OCI-LY1 (cell line): ENCODE measurements around the gene ALDH1L1.

ENCODE experiments used
- H2AFZ ChIP-seq: fragments of 200-600 bp; sonication (generic), shearing (Covaris generic); 2 replicates; pipeline ENCODE4 v1.6.0; 2014; ENCODE audit warnings: antibody characterized with exemption, mild to moderate bottlenecking, low read length
- H3F3A ChIP-seq: fragments of 200-600 bp; sonication (generic), shearing (Covaris generic); 2 replicates; pipeline ENCODE4 v1.6.0; 2014; ENCODE audit warnings: mild to moderate bottlenecking, antibody characterized with exemption, low read length, moderate library complexity; ENCODE audit not compliant: insufficient read depth
- H3K27ac ChIP-seq: fragments of 200-600 bp; sonication (generic); 2 replicates; pipeline ENCODE4 v1.5.1; 2014; ENCODE audit warnings: low read length, mixed run types, mild to moderate bottlenecking, low read depth; ENCODE audit not compliant: poor library complexity, severe bottlenecking
- H3K27me3 ChIP-seq: fragments of 200-600 bp; sonication (generic); 2 replicates; pipeline ENCODE4 v1.6.0; 2014; ENCODE audit warnings: antibody characterized with exemption, mild to moderate bottlenecking, low read length, moderate library complexity; ENCODE audit not compliant: insufficient read depth
- H3K36me3 ChIP-seq: fragments of 200-600 bp; sonication (generic); 2 replicates; pipeline ENCODE4 v1.6.1; 2014; ENCODE audit warnings: mild to moderate bottlenecking, antibody characterized with exemption, low read length, moderate library complexity, mixed read lengths; ENCODE audit not compliant: insufficient read depth
- H3K4me1 ChIP-seq: fragments of 200-600 bp; sonication (generic); 2 replicates; pipeline ENCODE4 v1.5.1; 2014; ENCODE audit warnings: mild to moderate bottlenecking, low read length, moderate library complexity; ENCODE audit not compliant: insufficient read depth, severe bottlenecking
- H3K4me2 ChIP-seq: fragments of 200-600 bp; sonication (generic), shearing (Covaris generic); 2 replicates; pipeline ENCODE4 v1.6.1; 2014; ENCODE audit warnings: low read length
- H3K4me3 ChIP-seq: fragments of 200-600 bp; sonication (generic); 2 replicates; pipeline ENCODE4 v1.5.1; 2014; ENCODE audit warnings: low read length, low read depth, mild to moderate bottlenecking, mixed read lengths; ENCODE audit not compliant: poor library complexity, severe bottlenecking
- H3K79me2 ChIP-seq: fragments of 200-600 bp; shearing (Covaris generic); 2 replicates; pipeline ENCODE4 v1.6.1; 2016; ENCODE audit warnings: mixed run types, low read length, mixed read lengths; ENCODE audit not compliant: insufficient read depth
- H3K9ac ChIP-seq: fragments of 200-600 bp; sonication (generic), shearing (Covaris generic); 2 replicates; pipeline ENCODE4 v1.6.1; 2014; ENCODE audit warnings: mild to moderate bottlenecking, low read length, mixed read lengths
- H3K9me2 ChIP-seq: fragments of 200-600 bp; sonication (generic), shearing (Covaris generic); 2 replicates; pipeline ENCODE4 v1.6.1; 2014; ENCODE audit warnings: low read depth, mild to moderate bottlenecking, low read length, mixed read lengths
- H3K9me3 ChIP-seq: fragments of 200-600 bp; shearing (Covaris generic); 2 replicates; pipeline ENCODE4 v1.6.1; 2014; ENCODE audit warnings: low read length, mixed read lengths
- H4K20me1 ChIP-seq: fragments of 200-600 bp; sonication (generic), shearing (Covaris generic); 2 replicates; pipeline ENCODE4 v1.6.0; 2016; ENCODE audit warnings: mild to moderate bottlenecking, low read length; ENCODE audit not compliant: insufficient read depth
- EZH2 ChIP-seq: fragments of 200-600 bp; sonication (generic), shearing (Covaris generic); IDR thresholded peaks from 2 replicates; pipeline ENCODE4 v1.8.0; 2017; ENCODE audit warnings: borderline replicate concordance, mixed run types, mild to moderate bottlenecking, antibody characterized with exemption, low read length, moderate library complexity, mixed read lengths
- TF ChIP-seq, protein P1 (sequence below): fragments of 200-600 bp; sonication (generic), shearing (Covaris generic); IDR thresholded peaks from 2 replicates; pipeline ENCODE4 v1.5.1; 2017; ENCODE audit warnings: mild to moderate bottlenecking, antibody characterized with exemption, low read length, moderate library complexity, mixed read lengths

ALDH1L1 gene

GRCh38 chr3:126179825-126180476 is 435 bp downstream of the ALDH1L1 start:
- no peaks in the 10 kb centered on the region for H3K27me3 ChIP-seq
- no peak overlapping the region for H3K27ac ChIP-seq
- no peak overlapping the region for H2AFZ ChIP-seq
- TF ChIP-seq, protein P1, sequence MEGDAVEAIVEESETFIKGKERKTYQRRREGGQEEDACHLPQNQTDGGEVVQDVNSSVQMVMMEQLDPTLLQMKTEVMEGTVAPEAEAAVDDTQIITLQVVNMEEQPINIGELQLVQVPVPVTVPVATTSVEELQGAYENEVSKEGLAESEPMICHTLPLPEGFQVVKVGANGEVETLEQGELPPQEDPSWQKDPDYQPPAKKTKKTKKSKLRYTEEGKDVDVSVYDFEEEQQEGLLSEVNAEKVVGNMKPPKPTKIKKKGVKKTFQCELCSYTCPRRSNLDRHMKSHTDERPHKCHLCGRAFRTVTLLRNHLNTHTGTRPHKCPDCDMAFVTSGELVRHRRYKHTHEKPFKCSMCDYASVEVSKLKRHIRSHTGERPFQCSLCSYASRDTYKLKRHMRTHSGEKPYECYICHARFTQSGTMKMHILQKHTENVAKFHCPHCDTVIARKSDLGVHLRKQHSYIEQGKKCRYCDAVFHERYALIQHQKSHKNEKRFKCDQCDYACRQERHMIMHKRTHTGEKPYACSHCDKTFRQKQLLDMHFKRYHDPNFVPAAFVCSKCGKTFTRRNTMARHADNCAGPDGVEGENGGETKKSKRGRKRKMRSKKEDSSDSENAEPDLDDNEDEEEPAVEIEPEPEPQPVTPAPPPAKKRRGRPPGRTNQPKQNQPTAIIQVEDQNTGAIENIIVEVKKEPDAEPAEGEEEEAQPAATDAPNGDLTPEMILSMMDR: no peak
- H3K4me3 ChIP-seq: no peak overlapping the region
- H3K79me2 ChIP-seq: no peaks in the 10 kb centered on the region
- H3K4me1 ChIP-seq: no peaks in the 10 kb centered on the region
- no peaks in the 10 kb centered on the region for H4K20me1 ChIP-seq
- H3K36me3 ChIP-seq: no peaks in the 10 kb centered on the region
- H3K4me2 ChIP-seq: no peak overlapping the region
- H3K9ac ChIP-seq: no peak overlapping the region
- H3K9me3 ChIP-seq: no peaks in the 10 kb centered on the region
- H3K9me2 ChIP-seq: no peaks in the 10 kb centered on the region
- H3F3A ChIP-seq: no peaks in the 10 kb centered on the region

DNA sequence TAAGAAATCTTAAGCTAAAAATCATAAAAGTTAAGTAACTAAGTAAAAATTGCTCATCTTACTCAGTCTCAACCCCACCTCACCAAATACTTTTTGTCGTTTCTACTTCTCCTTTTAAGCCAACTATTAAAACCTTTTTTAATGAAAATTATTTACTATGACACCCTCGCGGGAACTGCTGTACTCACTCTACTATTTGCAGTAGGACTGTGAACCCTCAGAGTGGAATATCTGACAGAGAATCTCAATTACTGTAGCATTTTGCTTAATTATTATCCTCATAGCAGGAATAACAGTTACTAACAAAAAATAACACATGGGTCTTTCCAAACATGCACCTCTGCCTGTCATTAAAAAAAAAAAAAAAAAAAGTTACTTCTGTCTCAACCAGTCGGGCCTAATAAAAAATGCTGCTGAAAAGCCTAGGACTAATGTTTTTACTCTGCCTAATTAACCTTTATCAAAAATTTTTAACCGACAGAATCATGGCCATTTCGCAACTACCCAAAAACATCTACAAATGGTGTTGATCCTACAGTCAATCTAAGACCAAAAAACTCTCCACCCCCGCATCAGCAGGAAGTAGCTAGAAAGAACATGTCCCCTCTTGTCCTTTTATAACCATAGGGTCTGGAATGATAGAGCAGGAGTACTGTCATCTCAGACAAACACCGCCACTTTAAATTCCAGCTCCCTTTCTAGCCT is 10.2 kb downstream of the ALDH1L1 start:
- Histone ChIP-seq H3K9me2 (no peaks in the 10 kb centered on the region), H3K36me3 (no peaks in the 10 kb centered on the region), H4K20me1 (no peaks in the 10 kb centered on the region), H3K27ac (no peak overlapping the region), H3K79me2 (no peaks in the 10 kb centered on the region), H3F3A (no peaks in the 10 kb centered on the region), H3K4me3 (no peak overlapping the region), H3K4me2 (no peak overlapping the region), H3K27me3 (no peaks in the 10 kb centered on the region), H3K4me1 (no peaks in the 10 kb centered on the region), H3K9me3 (no peaks in the 10 kb centered on the region), H3K9ac (no peak overlapping the region), H2AFZ (no peak overlapping the region)
- TF ChIP-seq, protein P1: no peak
- no peak for TF ChIP-seq EZH2

DNA sequence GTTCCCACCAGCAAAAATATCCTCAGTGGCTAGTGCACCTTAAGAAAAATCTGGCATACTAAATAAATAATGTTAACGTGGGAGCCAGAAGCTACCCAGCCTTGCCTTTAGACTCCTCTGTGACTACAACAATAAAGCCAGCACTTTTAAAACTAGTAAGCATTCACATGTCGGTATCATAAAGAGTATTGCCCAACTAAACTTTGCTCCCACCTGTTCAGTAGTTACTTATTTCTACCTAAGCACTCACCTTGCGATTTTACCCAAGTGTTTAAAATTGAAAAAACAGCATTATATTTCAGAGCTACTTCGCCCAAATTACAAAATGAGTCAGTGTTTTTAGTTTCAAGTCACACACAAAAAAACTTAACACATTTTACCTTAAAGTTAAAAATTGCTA is 12.8 kb downstream of the ALDH1L1 start:
- Histone ChIP-seq H3K27me3 (no peaks in the 10 kb centered on the region), H4K20me1 (no peaks in the 10 kb centered on the region), H3K4me1 (no peaks in the 10 kb centered on the region), H3K27ac (no peak overlapping the region), H3F3A (no peaks in the 10 kb centered on the region), H3K9me3 (no peaks in the 10 kb centered on the region), H3K9ac (no peak overlapping the region), H3K4me2 (no peak overlapping the region), H3K36me3 (no peaks in the 10 kb centered on the region), H2AFZ (no peak overlapping the region), H3K9me2 (no peaks in the 10 kb centered on the region), H3K4me3 (no peak overlapping the region), H3K79me2 (no peaks in the 10 kb centered on the region)
- no peak for TF ChIP-seq EZH2
- TF ChIP-seq, protein P1: no peak
